Activated CD4-positive, alpha-beta T cell treated with anti-CD3 and anti-CD28 coated beads, Interleukin-2, amount 10 ng/mL, durations not matched to agents 7 days and 5 days (primary cell): Measurements from ENCODE around the gene ARHGAP4. TPM values are rescaled to one million over a fixed set of nuclear protein-coding genes. Genes with fewer than 3 reads are reported as not detected.
A peak's percentile ranks its signal among the peaks of the same experiment; 100 is the strongest.

Experiments
- CTCF ChIA-PET: fragments of 350-600 bp; sonication (Branson Sonifier 250); formaldehyde crosslinking; loops from one replicate; lab custom pipeline; 2021; ENCODE audit warnings: antibody characterized with exemption; lab: Charles Lee
- POLR2A ChIA-PET: fragments of 350-600 bp; sonication (Branson Sonifier 250); formaldehyde crosslinking; loops from one replicate; lab custom pipeline; 2021; ENCODE audit warnings: antibody characterized with exemption; lab: Charles Lee
- DNase-seq: peaks from one replicate; pipeline ENCODE4 v3.0.0-alpha.2; 2020
- H3K27ac Mint-ChIP-seq: one replicate; pipeline ENCODE4 v1.8.0; 2021; ENCODE audit warnings: mild to moderate bottlenecking, moderate library complexity, mixed read lengths
- H3K27me3 Mint-ChIP-seq: one replicate; pipeline ENCODE4 v1.8.0; 2021; ENCODE audit warnings: mixed read lengths
- H3K36me3 Mint-ChIP-seq: one replicate; pipeline ENCODE4 v1.8.0; 2021; ENCODE audit warnings: low read depth, mixed read lengths
- H3K4me1 Mint-ChIP-seq: one replicate; pipeline ENCODE4 v1.8.0; 2021; ENCODE audit warnings: mixed read lengths
- H3K4me3 Mint-ChIP-seq: one replicate; pipeline ENCODE4 v1.8.0; 2021; ENCODE audit warnings: mild to moderate bottlenecking, moderate library complexity, mixed read lengths
- H3K9me3 Mint-ChIP-seq: one replicate; pipeline ENCODE4 v1.8.0; 2021; ENCODE audit warnings: mixed read lengths
- total RNA-seq, 2 experiments: library from RNA; stranded (reverse); gene quantifications; one replicate each; pipeline ENCODE4 v1.2.3, GENCODE V29; 2021

Gene ARHGAP4
- total RNA-seq, 2 experiments from 2014 or later, result 303 to 334 TPM

- H3K36me3 Mint-ChIP-seq, result peaks cover 5% of the 10 kb centered on the region
- ChIA-PET CTCF (interaction anchor here (1.3 to 3.1 kb wide), 3 partner anchors 13 to 20 kb away, joined by 4 to 14 read pairs (median 4); partner anchors contain the start of gene ARHGAP4), POLR2A (no interaction called here)
- no peak overlapping the region for H3K4me3 Mint-ChIP-seq
- H3K27ac Mint-ChIP-seq, result no peak overlapping the region
- no peak for DNase-seq
- no peaks in the 10 kb centered on the region for H3K9me3 Mint-ChIP-seq
- peaks cover 30% of the 10 kb centered on the region for H3K4me1 Mint-ChIP-seq
- H3K27me3 Mint-ChIP-seq, result no peaks in the 10 kb centered on the region
Observed at GRCh38 chrX:153905481-153906095, 20.5 kb downstream of the ARHGAP4 start.

GRCh38 chrX:153903991-153904957 is 21.8 kb downstream of the ARHGAP4 start, which contains the start of gene AVPR2:
Gene AVPR2 (plus strand): TSS chrX:153904673. CDS start chrX:153905146, 473 bp downstream.
- POLR2A ChIA-PET, result no interaction called here
- peak within 1 kb of the TSS; percentile 77 for H3K27ac Mint-ChIP-seq

GRCh38 chrX:153903238-153903980 is 22.7 kb downstream of the ARHGAP4 start:
- POLR2A ChIA-PET, result no interaction called here
- no peak for DNase-seq
- Mint-ChIP-seq H3K36me3 (peaks cover 3% of the 10 kb centered on the region), H3K4me1 (peaks cover 31% of the 10 kb centered on the region), H3K27me3 (peaks cover 2% of the 10 kb centered on the region), H3K27ac (peak overlapping the region; percentile 77), H3K9me3 (no peaks in the 10 kb centered on the region), H3K4me3 (peak overlapping the region; percentile 37)
- CTCF ChIA-PET, result no interaction called here

More at GRCh38 chrX:153903991-153904957, 21.8 kb downstream of the ARHGAP4 start, which contains the start of gene AVPR2:
- DNase-seq, result no peak
- peak within 1 kb of the TSS; percentile 32 for H3K4me3 Mint-ChIP-seq
- no peaks in the 10 kb centered on the region for H3K27me3 Mint-ChIP-seq
- H3K9me3 Mint-ChIP-seq, result no peaks in the 10 kb centered on the region
- peaks cover 5% of the 10 kb centered on the region for H3K36me3 Mint-ChIP-seq
- peaks cover 31% of the 10 kb centered on the region for H3K4me1 Mint-ChIP-seq
- CTCF ChIA-PET, result interaction anchor here (1.9 kb wide), 1 partner anchor 14 kb away, joined by 4 read pairs; no protein-coding TSS in a partner anchor

GRCh38 chrX:153902385-153902784 is 23.7 kb downstream of the ARHGAP4 start:
- Mint-ChIP-seq H3K4me1 (peaks cover 31% of the 10 kb centered on the region), H3K9me3 (no peaks in the 10 kb centered on the region), H3K27ac (peak overlapping the region; percentile 31), H3K4me3 (no peak overlapping the region), H3K36me3 (no peaks in the 10 kb centered on the region), H3K27me3 (peaks cover 8% of the 10 kb centered on the region)
- no peak for DNase-seq
- CTCF ChIA-PET, result no interaction called here
- POLR2A ChIA-PET, result no interaction called here

- no peaks in the 10 kb centered on the region for H3K36me3 Mint-ChIP-seq
- CTCF ChIA-PET, result no interaction called here
Observed at GRCh38 chrX:153901753-153902140, 24.3 kb downstream of the ARHGAP4 start.

GRCh38 chrX:153900831-153901752 is 25.0 kb downstream of the ARHGAP4 start:
- DNase-seq, result peak; percentile 65
- Mint-ChIP-seq H3K27ac (peak overlapping the region; percentile 79), H3K4me3 (peak overlapping the region; percentile 44), H3K4me1 (peaks cover 31% of the 10 kb centered on the region), H3K27me3 (peaks cover 8% of the 10 kb centered on the region), H3K36me3 (no peaks in the 10 kb centered on the region), H3K9me3 (no peaks in the 10 kb centered on the region)
- CTCF ChIA-PET, result interaction anchor here (0.6 to 1.3 kb wide), 3 partner anchors 11 to 207 kb away, joined by 3 to 4 read pairs (median 3); no protein-coding TSS in a partner anchor
- POLR2A ChIA-PET, result no interaction called here

More at GRCh38 chrX:153901753-153902140, 24.3 kb downstream of the ARHGAP4 start:
- no peak for DNase-seq
- Mint-ChIP-seq H3K4me3 (no peak overlapping the region), H3K27me3 (peaks cover 8% of the 10 kb centered on the region), H3K4me1 (peaks cover 31% of the 10 kb centered on the region), H3K27ac (no peak overlapping the region), H3K9me3 (no peaks in the 10 kb centered on the region)
- POLR2A ChIA-PET, result no interaction called here

GRCh38 chrX:153897899-153898298 is 28.2 kb downstream of the ARHGAP4 start:
- H3K36me3 Mint-ChIP-seq, result no peaks in the 10 kb centered on the region

GRCh38 chrX:153889123-153889522 is 36.9 kb downstream of the ARHGAP4 start:
- H3K27me3 Mint-ChIP-seq, result peaks cover 27% of the 10 kb centered on the region
- no peaks in the 10 kb centered on the region for H3K36me3 Mint-ChIP-seq
- H3K4me1 Mint-ChIP-seq, result peaks cover 5% of the 10 kb centered on the region
- DNase-seq, result no peak
- H3K4me3 Mint-ChIP-seq, result no peak overlapping the region
- H3K27ac Mint-ChIP-seq, result no peak overlapping the region
- no peaks in the 10 kb centered on the region for H3K9me3 Mint-ChIP-seq
- ChIA-PET POLR2A (no interaction called here), CTCF (no interaction called here)

More at GRCh38 chrX:153897899-153898298, 28.2 kb downstream of the ARHGAP4 start:
- ChIA-PET POLR2A (interaction anchor here (0.6 kb wide), 1 partner anchor 20 kb away, joined by 4 read pairs; no protein-coding TSS in a partner anchor), CTCF (interaction anchor here (1.4 kb wide), 1 partner anchor 30 kb away, joined by 3 read pairs; no protein-coding TSS in a partner anchor)
- DNase-seq, result no peak
- Mint-ChIP-seq H3K27ac (no peak overlapping the region), H3K4me1 (peaks cover 17% of the 10 kb centered on the region), H3K9me3 (no peaks in the 10 kb centered on the region), H3K27me3 (peaks cover 8% of the 10 kb centered on the region), H3K4me3 (no peak overlapping the region)

- peaks cover 5% of the 10 kb centered on the region for H3K4me1 Mint-ChIP-seq
- no peaks in the 10 kb centered on the region for H3K9me3 Mint-ChIP-seq
- CTCF ChIA-PET, result no interaction called here
- no peak for DNase-seq
- POLR2A ChIA-PET, result no interaction called here
- H3K4me3 Mint-ChIP-seq, result no peak overlapping the region
- peaks cover 27% of the 10 kb centered on the region for H3K27me3 Mint-ChIP-seq
- H3K36me3 Mint-ChIP-seq, result no peaks in the 10 kb centered on the region
- no peak overlapping the region for H3K27ac Mint-ChIP-seq
Observed at GRCh38 chrX:153888344-153888743, 37.7 kb downstream of the ARHGAP4 start.

GRCh38 chrX:153887385-153887784 is 38.7 kb downstream of the ARHGAP4 start:
- DNase-seq, result no peak
- peaks cover 28% of the 10 kb centered on the region for H3K27me3 Mint-ChIP-seq
- POLR2A ChIA-PET, result no interaction called here
- H3K36me3 Mint-ChIP-seq, result no peaks in the 10 kb centered on the region
- no peak overlapping the region for H3K27ac Mint-ChIP-seq
- H3K4me1 Mint-ChIP-seq, result peaks cover 5% of the 10 kb centered on the region
- no peaks in the 10 kb centered on the region for H3K9me3 Mint-ChIP-seq
- no peak overlapping the region for H3K4me3 Mint-ChIP-seq
- CTCF ChIA-PET, result no interaction called here

- H3K4me1 Mint-ChIP-seq, result peaks cover 6% of the 10 kb centered on the region
- ChIA-PET CTCF (no interaction called here), POLR2A (no interaction called here)
- H3K27me3 Mint-ChIP-seq, result peaks cover 27% of the 10 kb centered on the region
- H3K4me3 Mint-ChIP-seq, result no peak overlapping the region
- H3K36me3 Mint-ChIP-seq, result no peaks in the 10 kb centered on the region
- H3K9me3 Mint-ChIP-seq, result no peaks in the 10 kb centered on the region
- H3K27ac Mint-ChIP-seq, result no peak overlapping the region
- DNase-seq, result no peak
Observed at GRCh38 chrX:153886915-153887314, 39.1 kb downstream of the ARHGAP4 start.
